ENCODE measurements around the gene CISTR. TPM values are rescaled to one million over a fixed set of nuclear protein-coding genes. Genes with fewer than 3 reads are reported as not detected.

The CISTR gene
- total RNA-seq, 1 experiment from 2014 or later = not detected

- peaks cover under 1% of the 10 kb centered on the region for H3K4me1 ChIP-seq (ENCODE audit: insufficient read depth, low read length, poor library complexity, severe bottlenecking)
- H3K27ac ChIP-seq (ENCODE audit: low read depth, low read length, poor library complexity, severe bottlenecking) = no peak overlapping the region
- TF ChIP-seq EZH2 (IDR thresholded peaks at IDR 0.05; ENCODE audit: borderline replicate concordance, low read depth, low read length, poor library complexity, severe bottlenecking) (no peak), CTCF (conservative IDR thresholded peaks at IDR 0.05; ENCODE audit: low read depth, low read length) (no peak)
- no peak overlapping the region for H3K4me3 ChIP-seq (ENCODE audit: low read depth, low read length, poor library complexity, severe bottlenecking)
- no peaks in the 10 kb centered on the region for H3K36me3 ChIP-seq (ENCODE audit: insufficient read depth, low read length, poor library complexity, severe bottlenecking)
- intact Hi-C loops (cut with micrococcal nuclease; ENCODE audit: unreplicated experiment) = no loop called here
- BruUV-seq (replicated peaks) = no TSS peak
- CTCF ChIA-PET = no interaction called here
- DNase-seq (ENCODE audit: low spot score) = no peak
- no peaks in the 10 kb centered on the region for H3K9me3 ChIP-seq (ENCODE audit: low read depth, low read length, poor library complexity, severe bottlenecking)
- H3K27me3 ChIP-seq (replicated peaks; ENCODE audit: insufficient read depth, low read depth, low read length, poor library complexity) = no peaks in the 10 kb centered on the region
- POLR2A ChIA-PET (ENCODE audit: low non-redundant PET) = no interaction called here
These were observed 23.8 kb upstream of the CISTR start for GRCh38 chr12:53775478-53776145.

GRCh38 chr12:53770281-53770680 lies 18.5 kb upstream of the CISTR start:
- CTCF ChIA-PET = interaction anchor here (1.1 kb wide), 1 partner anchor 13 kb away, joined by 3 read pairs; no protein-coding TSS in a partner anchor
- BruUV-seq (replicated peaks) = no TSS peak

GRCh38 chr12:53768976-53769375 lies 17.2 kb upstream of the CISTR start:
- no TSS peak for BruUV-seq (replicated peaks)
- Histone ChIP-seq H3K4me1 (ENCODE audit: insufficient read depth, low read length, poor library complexity, severe bottlenecking) (peaks cover 6% of the 10 kb centered on the region), H3K9me3 (ENCODE audit: low read depth, low read length, poor library complexity, severe bottlenecking) (no peaks in the 10 kb centered on the region), H3K4me3 (ENCODE audit: low read depth, low read length, poor library complexity, severe bottlenecking) (no peak overlapping the region), H3K27ac (ENCODE audit: low read depth, low read length, poor library complexity, severe bottlenecking) (no peak overlapping the region), H3K27me3 (replicated peaks; ENCODE audit: insufficient read depth, low read depth, low read length, poor library complexity) (no peaks in the 10 kb centered on the region), H3K36me3 (ENCODE audit: insufficient read depth, low read length, poor library complexity, severe bottlenecking) (no peaks in the 10 kb centered on the region)
- no peak for DNase-seq (ENCODE audit: low spot score)
- POLR2A ChIA-PET (ENCODE audit: low non-redundant PET) = no interaction called here
- TF ChIP-seq CTCF (conservative IDR thresholded peaks at IDR 0.05; ENCODE audit: low read depth, low read length) = no peak
- TF ChIP-seq EZH2 (IDR thresholded peaks at IDR 0.05; ENCODE audit: borderline replicate concordance, low read depth, low read length, poor library complexity, severe bottlenecking) = no peak
- intact Hi-C loops (cut with micrococcal nuclease; ENCODE audit: unreplicated experiment) = loop anchor here (5.0 kb wide), 1 partner anchor 213 kb away; no protein-coding TSS in a partner anchor
- CTCF ChIA-PET = interaction anchor here (0.9 kb wide), 1 partner anchor 12 kb away, joined by 5 read pairs; no protein-coding TSS in a partner anchor

More at GRCh38 chr12:53770281-53770680, 18.5 kb upstream of the CISTR start:
- no peaks in the 10 kb centered on the region for H3K27me3 ChIP-seq (replicated peaks; ENCODE audit: insufficient read depth, low read depth, low read length, poor library complexity)
- H3K4me1 ChIP-seq (ENCODE audit: insufficient read depth, low read length, poor library complexity, severe bottlenecking) = peaks cover 6% of the 10 kb centered on the region
- DNase-seq (ENCODE audit: low spot score) = no peak
- POLR2A ChIA-PET (ENCODE audit: low non-redundant PET) = no interaction called here
- intact Hi-C loops (cut with micrococcal nuclease; ENCODE audit: unreplicated experiment) = no loop called here
- no peaks in the 10 kb centered on the region for H3K9me3 ChIP-seq (ENCODE audit: low read depth, low read length, poor library complexity, severe bottlenecking)
- H3K4me3 ChIP-seq (ENCODE audit: low read depth, low read length, poor library complexity, severe bottlenecking) = no peak overlapping the region
- H3K36me3 ChIP-seq (ENCODE audit: insufficient read depth, low read length, poor library complexity, severe bottlenecking) = no peaks in the 10 kb centered on the region
- no peak for TF ChIP-seq CTCF (conservative IDR thresholded peaks at IDR 0.05; ENCODE audit: low read depth, low read length)
- no peak for TF ChIP-seq EZH2 (IDR thresholded peaks at IDR 0.05; ENCODE audit: borderline replicate concordance, low read depth, low read length, poor library complexity, severe bottlenecking)
- no peak overlapping the region for H3K27ac ChIP-seq (ENCODE audit: low read depth, low read length, poor library complexity, severe bottlenecking)

Measured in A673 (cell line).